ENCODE results near the gene XPR1.

The XPR1 gene

GRCh38 chr1:180908074-180908765 is 276.4 kb downstream of the XPR1 start:
- no peak overlapping the region for H3K4me3 Mint-ChIP-seq

DNA sequence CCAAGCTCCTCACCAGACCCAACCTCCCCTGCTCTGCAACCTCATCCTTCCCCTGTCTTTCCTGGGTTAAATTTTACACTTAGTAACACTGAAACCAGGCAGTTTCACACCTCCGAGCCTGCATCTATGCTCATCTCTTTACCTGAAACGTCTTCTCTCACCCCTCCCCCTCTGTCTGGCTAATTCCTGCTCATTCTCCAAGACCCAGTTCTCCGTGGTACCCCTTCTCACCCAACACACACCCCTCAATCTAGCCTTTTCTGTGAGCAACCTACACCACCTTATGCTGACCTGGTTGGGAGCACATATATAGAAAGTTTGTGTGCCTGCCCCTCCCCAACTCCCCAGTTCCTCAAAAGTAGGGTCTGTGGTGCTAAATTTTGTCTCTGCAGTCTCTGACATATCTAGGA is 277.2 kb downstream of the XPR1 start:
- Mint-ChIP-seq H3K27me3 (peaks cover 8% of the 10 kb centered on the region), H3K27ac (no peak overlapping the region), H3K4me3 (no peak overlapping the region), H3K4me1 (peaks cover 6% of the 10 kb centered on the region), H3K9me3 (peaks cover 2% of the 10 kb centered on the region), H3K36me3 (no peaks in the 10 kb centered on the region)
- no peak for ATAC-seq (ENCODE audit: low read depth)
- DNase-seq (ENCODE audit: low spot score in 2 of 2) = no peak

More at GRCh38 chr1:180908074-180908765, 276.4 kb downstream of the XPR1 start:
- Mint-ChIP-seq H3K27me3 (peaks cover 8% of the 10 kb centered on the region), H3K27ac (no peak overlapping the region), H3K9me3 (peaks cover 2% of the 10 kb centered on the region), H3K4me1 (peaks cover 6% of the 10 kb centered on the region), H3K36me3 (no peaks in the 10 kb centered on the region)
- ATAC-seq (ENCODE audit: low read depth) (no peak), DNase-seq (ENCODE audit: low spot score in 2 of 2) (no peak)

- DNase-seq (ENCODE audit: low spot score in 2 of 2) (no peak), ATAC-seq (ENCODE audit: low read depth) (no peak)
- Mint-ChIP-seq H3K27me3 (peaks cover 8% of the 10 kb centered on the region), H3K27ac (no peak overlapping the region), H3K4me3 (no peak overlapping the region), H3K36me3 (no peaks in the 10 kb centered on the region), H3K4me1 (peaks cover 6% of the 10 kb centered on the region), H3K9me3 (peaks cover under 1% of the 10 kb centered on the region)
Measured at GRCh38 chr1:180909462-180909976, 277.7 kb downstream of the XPR1 start.

- ATAC-seq (ENCODE audit: low read depth) = no peak
- Mint-ChIP-seq H3K27ac (no peak overlapping the region), H3K36me3 (no peaks in the 10 kb centered on the region), H3K4me3 (peak overlapping the region; percentile 34), H3K4me1 (peaks cover 6% of the 10 kb centered on the region), H3K27me3 (peaks cover 8% of the 10 kb centered on the region), H3K9me3 (no peaks in the 10 kb centered on the region)
- DNase-seq (ENCODE audit: low spot score in 2 of 2) = no peak
Measured at GRCh38 chr1:180911640-180912191, 279.9 kb downstream of the XPR1 start.

- peaks cover 6% of the 10 kb centered on the region for H3K4me1 Mint-ChIP-seq
- peaks cover 7% of the 10 kb centered on the region for H3K27me3 Mint-ChIP-seq
- H3K9me3 Mint-ChIP-seq = no peaks in the 10 kb centered on the region
- H3K4me3 Mint-ChIP-seq = peak overlapping the region; percentile 34
- H3K36me3 Mint-ChIP-seq = no peaks in the 10 kb centered on the region
- no peak overlapping the region for H3K27ac Mint-ChIP-seq
- DNase-seq (ENCODE audit: low spot score in 2 of 2) = no peak
- no peak for ATAC-seq (ENCODE audit: low read depth)
Measured at GRCh38 chr1:180912211-180912800, 280.5 kb downstream of the XPR1 start.

GRCh38 chr1:180912801-180913565 is 281.2 kb downstream of the XPR1 start, which contains the start of gene KIAA1614:
TSS of gene KIAA1614 (plus strand) at chr1:180912897. CDS start at chr1:180913244, 347 bp downstream.
- no peaks in the 10 kb centered on the region for H3K9me3 Mint-ChIP-seq
- peaks cover 6% of the 10 kb centered on the region for H3K27me3 Mint-ChIP-seq
- H3K36me3 Mint-ChIP-seq = no peaks in the 10 kb centered on the region
- H3K4me1 Mint-ChIP-seq = peaks cover 6% of the 10 kb centered on the region
- ATAC-seq (ENCODE audit: low read depth) (no peak), DNase-seq (ENCODE audit: low spot score in 2 of 2) (no peak)
- peak within 1 kb of the TSS; percentile 52 for H3K4me3 Mint-ChIP-seq
- H3K27ac Mint-ChIP-seq = no peak within 1 kb of the TSS

- no peaks in the 10 kb centered on the region for H3K36me3 Mint-ChIP-seq
- DNase-seq (ENCODE audit: low spot score in 2 of 2) (no peak), ATAC-seq (ENCODE audit: low read depth) (no peak)
- no peak overlapping the region for H3K27ac Mint-ChIP-seq
- peaks cover 2% of the 10 kb centered on the region for H3K27me3 Mint-ChIP-seq
- no peaks in the 10 kb centered on the region for H3K9me3 Mint-ChIP-seq
- H3K4me1 Mint-ChIP-seq = peaks cover 5% of the 10 kb centered on the region
- H3K4me3 Mint-ChIP-seq = no peak overlapping the region
Measured at GRCh38 chr1:180915426-180915965, 283.7 kb downstream of the XPR1 start.

DNA sequence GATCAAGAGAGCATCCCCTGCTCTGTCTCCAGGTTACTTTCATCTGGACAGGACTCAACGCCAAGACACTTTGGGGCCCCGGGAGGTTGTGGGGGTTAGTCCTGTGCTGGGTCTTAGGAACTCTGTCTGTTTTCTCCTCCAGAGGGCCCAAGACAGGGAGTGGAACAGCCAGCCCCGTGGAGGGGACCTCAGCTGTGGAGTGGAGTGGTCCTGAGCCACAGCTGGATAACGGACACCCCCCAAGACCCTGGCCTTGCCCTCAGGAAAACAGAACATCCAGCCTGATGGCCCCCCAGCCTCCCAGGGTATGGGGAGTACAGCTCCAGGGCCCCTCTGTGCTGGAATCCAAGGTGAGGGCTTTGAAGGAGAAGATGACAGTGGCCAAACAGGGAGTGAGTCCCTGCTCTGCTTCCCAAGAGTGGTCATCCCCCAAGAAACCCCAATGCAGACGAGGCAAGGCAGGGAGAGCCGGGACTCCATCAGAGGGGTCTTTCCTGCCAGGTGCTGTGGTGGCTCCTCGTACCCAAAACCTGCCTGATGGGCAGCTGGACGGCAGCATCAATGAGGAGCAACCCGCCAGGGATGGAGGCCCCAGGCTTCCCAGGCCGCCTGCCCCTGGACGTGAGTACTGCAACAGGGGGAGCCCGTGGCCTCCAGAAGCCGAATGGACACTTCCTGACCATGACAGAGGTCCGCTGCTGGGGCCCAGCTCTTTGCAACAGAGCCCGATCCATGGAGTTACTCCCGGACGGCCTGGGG is 284.4 kb downstream of the XPR1 start:
- Mint-ChIP-seq H3K27me3 (peaks cover 2% of the 10 kb centered on the region), H3K36me3 (no peaks in the 10 kb centered on the region), H3K4me3 (no peak overlapping the region), H3K27ac (no peak overlapping the region), H3K9me3 (no peaks in the 10 kb centered on the region), H3K4me1 (peaks cover 5% of the 10 kb centered on the region)
- DNase-seq (ENCODE audit: low spot score in 2 of 2) = no peak
- ATAC-seq (ENCODE audit: low read depth) = no peak

GRCh38 chr1:180916771-180917170 is 284.9 kb downstream of the XPR1 start:
- peaks cover 2% of the 10 kb centered on the region for H3K27me3 Mint-ChIP-seq
- peaks cover 3% of the 10 kb centered on the region for H3K4me1 Mint-ChIP-seq
- no peak overlapping the region for H3K4me3 Mint-ChIP-seq
- H3K27ac Mint-ChIP-seq = no peak overlapping the region
- ATAC-seq (ENCODE audit: low read depth) = no peak
- DNase-seq (ENCODE audit: low spot score in 2 of 2) = no peak
- H3K36me3 Mint-ChIP-seq = no peaks in the 10 kb centered on the region
- no peaks in the 10 kb centered on the region for H3K9me3 Mint-ChIP-seq

DNA sequence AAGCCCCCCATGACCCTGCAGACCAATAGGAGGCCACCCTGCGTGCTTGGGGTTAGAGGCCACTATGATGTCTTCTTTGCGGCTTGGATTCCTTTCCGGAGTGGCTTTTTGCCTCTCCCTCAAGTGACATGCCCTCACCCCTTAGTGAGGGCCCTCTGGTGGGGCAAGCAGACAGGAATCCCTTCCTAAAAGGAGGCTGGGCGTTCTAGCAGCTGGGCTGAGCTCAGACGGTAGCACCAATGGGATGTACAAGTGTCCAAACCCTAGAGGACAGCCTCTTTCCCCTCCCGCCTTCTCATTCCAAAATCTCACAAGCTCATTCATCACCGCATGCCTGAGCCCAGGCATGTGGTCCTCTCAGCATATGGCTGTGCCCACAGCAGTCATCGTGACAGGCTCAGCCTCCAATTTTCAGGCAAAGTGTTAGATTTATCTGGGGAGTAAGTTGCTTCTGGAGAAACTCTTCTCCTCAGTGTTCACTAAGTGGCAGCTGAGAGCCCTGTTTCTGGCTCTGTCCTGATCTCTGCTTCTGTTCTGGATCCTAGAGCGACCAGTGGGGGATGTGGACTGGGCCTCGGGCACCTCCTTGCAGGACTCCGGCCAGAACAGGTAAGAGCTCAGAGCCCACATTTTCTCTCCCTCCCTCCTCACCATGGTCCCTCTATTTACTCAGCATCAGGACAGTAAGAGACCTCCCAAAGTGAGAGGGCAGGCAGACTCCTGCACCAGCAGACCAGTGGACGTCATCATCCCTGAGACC is 285.7 kb downstream of the XPR1 start:
- DNase-seq (ENCODE audit: low spot score in 2 of 2) (no peak), ATAC-seq (ENCODE audit: low read depth) (no peak)
- Mint-ChIP-seq H3K36me3 (no peaks in the 10 kb centered on the region), H3K27me3 (peaks cover 2% of the 10 kb centered on the region), H3K4me1 (peaks cover 3% of the 10 kb centered on the region), H3K4me3 (no peak overlapping the region), H3K27ac (no peak overlapping the region), H3K9me3 (no peaks in the 10 kb centered on the region)

DNA sequence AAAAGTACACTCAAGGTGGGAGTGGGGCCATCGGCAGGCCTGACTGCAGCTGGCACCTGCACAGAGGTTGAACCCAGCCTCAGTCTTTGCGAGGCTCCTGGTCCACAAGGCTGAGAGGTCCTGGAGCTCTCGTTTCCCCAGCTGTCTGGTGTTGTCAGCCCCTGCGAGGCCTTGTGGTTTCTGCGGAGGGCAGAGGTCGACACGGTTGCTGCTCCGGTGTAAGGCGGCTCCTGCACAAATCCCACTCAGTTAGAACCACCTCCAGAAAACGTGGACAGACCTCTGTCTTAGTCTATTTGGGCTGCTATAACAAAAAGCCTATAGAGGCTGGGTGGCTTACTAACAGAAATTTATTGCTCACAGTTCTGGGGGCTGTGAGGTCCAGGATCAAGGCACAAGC is 286.7 kb downstream of the XPR1 start:
- Mint-ChIP-seq H3K36me3 (no peaks in the 10 kb centered on the region), H3K27ac (no peak overlapping the region), H3K9me3 (no peaks in the 10 kb centered on the region), H3K27me3 (peaks cover 3% of the 10 kb centered on the region), H3K4me1 (peaks cover 6% of the 10 kb centered on the region), H3K4me3 (no peak overlapping the region)
- ATAC-seq (ENCODE audit: low read depth) = no peak
- DNase-seq (ENCODE audit: low spot score in 2 of 2) = no peak

DNA sequence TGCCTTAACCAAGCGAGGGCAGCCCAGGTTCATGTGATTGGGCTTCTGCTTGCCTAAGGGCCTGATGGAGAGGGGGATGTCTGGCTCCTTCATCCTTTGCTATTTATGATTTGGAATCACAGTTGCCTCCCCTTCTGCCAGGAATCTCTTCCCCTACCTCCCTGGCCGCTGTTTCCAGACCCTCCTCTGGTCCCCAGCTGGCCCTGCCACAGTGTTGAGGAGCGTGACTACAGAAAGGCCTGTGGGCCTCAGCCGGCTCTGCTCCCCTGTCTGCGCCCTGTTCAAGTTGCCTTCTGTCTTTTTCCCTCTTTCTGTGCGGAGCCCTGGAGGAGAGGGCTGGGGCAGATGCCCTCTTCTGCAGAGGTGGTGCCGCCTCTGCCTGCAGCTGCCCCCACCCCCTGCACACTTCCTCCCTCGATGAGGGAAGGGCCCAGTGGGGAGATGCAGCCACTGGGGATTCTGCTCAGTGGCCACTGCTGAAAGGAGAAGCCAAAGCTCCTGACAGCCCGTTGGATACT is 287.4 kb downstream of the XPR1 start:
- Mint-ChIP-seq H3K9me3 (no peaks in the 10 kb centered on the region), H3K4me1 (peaks cover 6% of the 10 kb centered on the region), H3K27ac (no peak overlapping the region), H3K27me3 (peaks cover 3% of the 10 kb centered on the region), H3K36me3 (no peaks in the 10 kb centered on the region), H3K4me3 (no peak overlapping the region)
- DNase-seq (ENCODE audit: low spot score in 2 of 2) (no peak), ATAC-seq (ENCODE audit: low read depth) (no peak)

Data from memory B cell (primary cell).